Right kidney (tissue), 1 donor: ENCODE data around the gene DPP6.
"Not testable (repeated sequence)": the region's sequence is repeated elsewhere in the genome, so short reads cannot be mapped to it uniquely, and the experiment has no call there.

Experiments used
- DNase-seq: peaks from one replicate; pipeline ENCODE4 v3.0.0-alpha.2; 2016

DPP6 gene

GRCh38 chr7:154148791-154149516 is 96.8 kb downstream of the DPP6 start:
- not testable (repeated sequence) for DNase-seq

GRCh38 chr7:154150656-154151055 is 98.5 kb downstream of the DPP6 start:
- not testable (repeated sequence) for DNase-seq

DNA sequence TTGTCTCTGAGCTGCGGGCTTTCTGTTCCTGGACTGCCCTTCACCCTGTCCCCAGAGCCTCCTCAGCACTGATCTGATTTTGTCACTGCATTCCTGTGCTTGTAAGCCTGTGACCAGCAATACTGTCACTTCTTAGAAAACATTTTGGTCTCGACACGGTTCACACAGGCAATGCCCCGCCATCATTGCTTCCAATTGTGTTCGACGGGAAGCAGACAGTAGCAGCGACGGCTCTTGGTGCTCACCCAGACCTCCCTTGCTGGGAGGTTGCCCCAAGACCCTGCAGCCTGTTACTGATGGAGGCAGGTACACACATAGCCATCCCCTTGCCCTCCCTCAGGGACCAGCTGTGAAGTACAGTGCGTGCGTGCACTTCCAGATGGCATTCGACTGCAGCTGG is 99.1 kb downstream of the DPP6 start:
- not testable (repeated sequence) for DNase-seq

GRCh38 chr7:154155928-154156327 is 103.7 kb downstream of the DPP6 start:
- DNase-seq: not testable (repeated sequence)

- not testable (repeated sequence) for DNase-seq
Measured at GRCh38 chr7:154162921-154163320, 110.7 kb downstream of the DPP6 start.

GRCh38 chr7:154163642-154164041 is 111.4 kb downstream of the DPP6 start:
- not testable (repeated sequence) for DNase-seq

DNA sequence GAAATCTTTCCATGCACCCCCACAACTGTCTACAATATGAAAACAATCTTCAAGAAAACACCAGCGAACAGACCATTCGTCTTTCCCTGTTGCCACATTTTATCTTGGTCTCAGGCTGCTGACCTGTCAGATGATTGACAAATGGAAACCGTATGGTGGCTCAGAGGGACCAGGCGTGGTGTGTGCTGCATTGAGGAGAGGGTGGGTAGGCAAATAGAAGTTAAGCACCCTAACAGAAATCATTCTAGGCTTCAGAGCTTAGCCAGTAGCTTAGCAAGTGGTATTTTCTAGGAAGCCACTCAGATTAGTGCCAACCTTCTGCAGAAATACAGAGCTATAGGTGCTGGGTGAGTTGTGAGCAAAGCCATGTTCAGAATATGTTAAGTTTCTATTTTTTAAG is 114.9 kb downstream of the DPP6 start:
- DNase-seq: no peak

DNA sequence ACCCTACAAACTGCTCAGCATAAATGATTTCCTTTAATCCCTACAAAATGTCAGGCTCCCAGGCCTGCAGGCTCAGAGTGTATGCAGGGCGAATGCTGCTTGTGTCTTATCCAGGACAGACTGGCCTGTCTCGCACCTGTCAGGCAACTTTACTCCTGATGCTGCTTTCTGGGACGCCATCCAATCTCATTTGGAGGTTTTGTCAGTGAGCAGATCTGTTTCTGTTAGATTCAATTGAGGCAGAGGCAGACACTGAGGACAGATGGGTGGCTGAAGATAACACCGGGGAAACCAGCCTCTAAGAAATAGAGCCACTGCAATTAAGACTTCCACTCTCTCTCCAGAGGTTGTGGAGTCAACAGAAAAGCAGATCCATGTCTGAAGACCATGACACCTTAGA is 115.6 kb downstream of the DPP6 start:
- DNase-seq: no peak

GRCh38 chr7:154171422-154171821 is 119.2 kb downstream of the DPP6 start:
- DNase-seq: no peak

- no peak for DNase-seq
Measured at GRCh38 chr7:154172236-154172635, 120.0 kb downstream of the DPP6 start.

DNA sequence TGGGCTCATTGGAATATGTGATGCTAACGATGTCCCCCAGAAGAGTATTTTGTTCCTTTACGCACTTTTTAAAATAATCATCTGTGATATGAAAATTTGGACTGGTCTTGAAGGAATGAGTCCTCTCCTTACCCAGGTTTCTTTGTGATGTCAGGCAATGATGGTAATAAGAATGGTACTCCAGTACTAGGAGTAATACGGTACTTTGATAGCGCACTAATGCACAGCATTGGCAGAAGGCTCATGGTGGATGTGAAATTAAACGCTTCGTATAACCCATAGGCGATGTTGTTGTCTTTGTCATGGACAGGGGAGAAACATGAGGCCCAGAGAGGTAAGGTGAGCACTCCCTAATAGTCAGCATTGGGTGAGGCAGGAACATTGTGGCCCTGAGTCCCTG is 125.4 kb downstream of the DPP6 start:
- no peak for DNase-seq

- DNase-seq: no peak
Measured at GRCh38 chr7:154178895-154179294, 126.7 kb downstream of the DPP6 start.

GRCh38 chr7:154183482-154183881 is 131.3 kb downstream of the DPP6 start:
- DNase-seq: no peak

- no peak for DNase-seq
Measured at GRCh38 chr7:154183946-154184345, 131.7 kb downstream of the DPP6 start.

DNA sequence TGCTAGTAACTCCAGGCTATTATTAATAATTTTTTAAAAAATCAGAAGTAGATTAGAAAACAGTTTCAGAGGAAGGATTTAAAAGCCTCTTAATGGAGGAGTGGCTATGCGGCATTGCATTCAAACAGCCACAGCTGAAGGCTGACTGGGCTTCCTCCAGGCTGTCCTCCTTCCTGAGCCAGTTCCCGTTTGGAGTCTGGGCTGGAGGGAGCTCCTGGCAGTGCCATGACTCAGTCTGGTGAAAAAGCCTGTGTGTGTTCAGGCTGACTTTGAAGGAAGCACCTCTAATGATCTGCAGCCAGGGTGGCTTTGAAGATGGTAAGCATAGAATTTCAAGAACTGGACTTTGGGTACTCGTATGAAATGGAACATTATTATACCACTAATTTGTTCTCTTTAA is 134.6 kb downstream of the DPP6 start:
- DNase-seq: no peak

DNA sequence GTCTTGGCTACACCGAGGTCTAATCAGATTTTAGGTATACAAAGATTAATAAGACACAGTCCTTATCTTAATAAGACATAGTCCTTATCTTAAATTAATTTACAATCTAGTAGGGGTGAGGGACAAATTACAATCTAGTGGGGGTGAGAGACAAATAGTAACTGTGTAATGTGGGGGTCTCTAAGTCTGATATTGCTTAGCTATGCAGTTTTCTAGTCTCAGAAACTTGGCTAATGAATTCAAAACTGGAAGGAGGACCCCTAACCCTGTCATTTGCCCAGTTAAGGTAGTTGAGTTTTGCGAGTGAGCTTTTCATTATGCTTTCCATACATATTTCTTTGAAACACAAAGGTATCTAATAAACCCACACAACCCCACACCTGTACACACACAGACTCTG is 136.1 kb downstream of the DPP6 start:
- DNase-seq: no peak

GRCh38 chr7:154195266-154195665 is 143.1 kb downstream of the DPP6 start:
- DNase-seq: no peak

DNA sequence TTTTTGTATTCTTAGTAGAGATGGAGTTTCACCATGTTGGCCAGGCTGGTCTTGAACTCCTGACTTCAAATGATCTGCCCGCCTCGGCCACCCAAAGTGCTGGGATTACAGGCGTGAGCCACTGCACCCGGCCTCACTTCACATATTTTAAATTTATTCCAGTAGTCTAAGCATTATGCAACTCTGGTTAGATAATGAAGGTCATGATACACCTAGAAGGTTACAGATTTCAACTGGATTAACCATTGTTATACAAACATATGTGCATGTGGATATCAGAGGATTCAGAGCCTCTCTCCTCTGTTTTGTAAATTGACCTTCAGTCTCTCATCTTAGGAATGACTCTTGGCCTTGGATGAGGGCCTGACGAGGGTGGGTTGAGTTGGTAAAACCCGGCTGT is 146.3 kb downstream of the DPP6 start:
- DNase-seq: no peak

- DNase-seq: no peak
Measured at GRCh38 chr7:154200241-154200640, 148.0 kb downstream of the DPP6 start.

- no peak for DNase-seq
Measured at GRCh38 chr7:154202002-154202401, 149.8 kb downstream of the DPP6 start.

- DNase-seq: no peak
Measured at GRCh38 chr7:154204046-154204445, 151.8 kb downstream of the DPP6 start.

- no peak for DNase-seq
Measured at GRCh38 chr7:154212861-154213260, 160.7 kb downstream of the DPP6 start.

DNA sequence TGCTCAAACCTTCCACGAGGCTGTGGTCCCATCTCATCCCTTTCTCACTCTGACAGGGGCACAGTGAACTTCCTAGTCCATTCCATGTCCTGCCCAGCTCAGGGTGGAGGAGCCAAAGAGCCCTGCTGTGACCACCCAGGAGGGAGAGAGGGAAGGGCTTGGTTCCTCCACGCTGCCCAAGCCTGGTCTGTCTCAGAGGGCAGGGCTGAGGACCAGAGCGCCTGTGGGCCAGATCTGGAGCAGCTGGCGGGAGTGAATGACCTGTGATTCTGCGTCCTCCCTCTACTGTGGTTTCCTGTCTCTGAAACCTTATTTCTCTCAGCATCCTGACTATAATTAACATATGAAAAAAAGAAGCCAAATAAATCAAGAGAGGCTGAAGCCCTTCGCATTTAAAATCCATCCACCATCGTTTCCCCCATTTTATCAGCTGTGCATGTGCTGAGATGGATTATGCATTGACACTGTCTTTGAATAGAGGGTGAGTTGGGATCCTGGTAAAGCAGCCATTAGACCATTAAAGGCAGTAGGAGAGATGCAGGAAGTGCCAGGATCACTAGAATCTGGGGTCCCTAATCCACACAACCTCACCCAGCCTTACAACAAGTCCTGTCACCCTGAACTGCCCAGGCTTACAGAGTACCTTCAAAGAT is 165.6 kb downstream of the DPP6 start:
- no peak for DNase-seq

- no peak for DNase-seq
Measured at GRCh38 chr7:154231732-154232131, 179.5 kb downstream of the DPP6 start.
